Colonic mucosa (tissue), 4 donors: ENCODE measurements around the gene ASB16. TPM values are rescaled to one million over a fixed set of nuclear protein-coding genes. Genes with fewer than 3 reads are reported as not detected.
A peak's percentile ranks its signal among the peaks of the same experiment; 100 is the strongest.

ENCODE experiments used
- DNase-seq: peaks from one replicate; pipeline ENCODE4 v3.0.0-alpha.2; 2020
- H3K27ac ChIP-seq: fragments of 200-600 bp; one replicate; pipeline ENCODE4 v1.8.0; 2021
- H3K27me3 ChIP-seq: fragments of 200-600 bp; one replicate; pipeline ENCODE4 v1.8.0; 2021
- H3K36me3 ChIP-seq: fragments of 200-600 bp; one replicate; pipeline ENCODE4 v1.8.0; 2021
- H3K4me1 ChIP-seq: fragments of 200-600 bp; one replicate; pipeline ENCODE4 v1.8.0; 2021; ENCODE audit warnings: mild to moderate bottlenecking
- H3K4me3 ChIP-seq: fragments of 200-600 bp; one replicate; pipeline ENCODE4 v1.8.0; 2021
- H3K9ac ChIP-seq, 2 donors: one replicate each; pipeline ENCODE4 v1.7.0; 2013; ENCODE audit warnings: control low read depth in 2 of 2, low read depth in 2 of 2, low read length in 2 of 2
- H3K9me3 ChIP-seq: fragments of 200-600 bp; one replicate; pipeline ENCODE4 v1.8.0; 2021
- intact Hi-C: fragments of 100-400 bp; cut with DNase I; formaldehyde crosslinking; loops from one replicate; pipeline ENCODE4 v1.14.1; 2022
- total RNA-seq, 2 donors: library from RNA; stranded (reverse); fragmentation: NEBNext Ultra II Directional in 1 of 2; extraction: Animal tissue kit (Norgen Biotek cat#: 25700) in 1 of 2; gene quantifications; one replicate each; pipeline ENCODE4 v1.2.1, GENCODE V29; 2021
- TF ChIP-seq, protein P1 (sequence below): fragments of 200-600 bp; IDR thresholded peaks from one replicate; pipeline ENCODE4 v1.8.0; 2022; ENCODE audit warnings: antibody characterized with exemption, mild to moderate bottlenecking
- donor health status: healthy.
- donor health status: DM: no; HTN: no; CAD: no.
- donor health status: DM: no; HTN: no; CAD: no.

ASB16 gene
- total RNA-seq, 2 donors from 2014 or later, result 0.32 TPM; not detected in 1

DNA sequence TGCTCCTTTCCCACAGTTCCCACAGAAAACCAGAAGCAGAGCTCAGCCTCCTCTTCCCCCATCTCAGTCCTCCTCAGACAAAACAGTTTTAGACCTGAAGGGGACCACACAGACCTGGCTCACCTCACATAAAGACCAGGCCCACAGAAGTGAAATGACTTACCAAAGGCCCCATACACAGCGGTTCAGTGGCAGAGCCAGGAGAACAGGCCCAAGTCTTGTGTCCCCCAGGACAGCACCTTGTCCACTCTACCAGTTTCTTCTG, 43.7 kb downstream of the ASB16 start:
- peaks cover 17% of the 10 kb centered on the region for H3K36me3 ChIP-seq

DNA sequence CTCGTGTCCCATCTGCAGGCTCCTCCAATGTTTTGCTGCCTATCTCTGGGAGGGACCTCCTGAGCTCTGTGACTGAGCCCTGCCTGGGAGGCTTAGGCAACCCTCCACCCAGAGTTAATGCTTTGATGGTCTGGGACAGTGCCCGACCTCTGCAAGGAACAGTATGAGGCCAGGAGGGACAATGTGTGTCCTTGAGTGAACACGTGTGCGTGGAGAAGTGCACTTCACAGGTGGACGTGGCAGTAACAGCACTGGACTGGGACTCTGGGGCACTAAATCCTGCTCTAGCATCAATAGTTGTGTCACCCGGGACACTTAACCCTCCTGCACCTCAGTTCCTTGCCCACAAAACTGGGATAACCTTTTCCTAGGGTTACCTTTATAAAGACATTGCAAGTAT, 44.4 kb downstream of the ASB16 start:
- TF ChIP-seq, protein P1, sequence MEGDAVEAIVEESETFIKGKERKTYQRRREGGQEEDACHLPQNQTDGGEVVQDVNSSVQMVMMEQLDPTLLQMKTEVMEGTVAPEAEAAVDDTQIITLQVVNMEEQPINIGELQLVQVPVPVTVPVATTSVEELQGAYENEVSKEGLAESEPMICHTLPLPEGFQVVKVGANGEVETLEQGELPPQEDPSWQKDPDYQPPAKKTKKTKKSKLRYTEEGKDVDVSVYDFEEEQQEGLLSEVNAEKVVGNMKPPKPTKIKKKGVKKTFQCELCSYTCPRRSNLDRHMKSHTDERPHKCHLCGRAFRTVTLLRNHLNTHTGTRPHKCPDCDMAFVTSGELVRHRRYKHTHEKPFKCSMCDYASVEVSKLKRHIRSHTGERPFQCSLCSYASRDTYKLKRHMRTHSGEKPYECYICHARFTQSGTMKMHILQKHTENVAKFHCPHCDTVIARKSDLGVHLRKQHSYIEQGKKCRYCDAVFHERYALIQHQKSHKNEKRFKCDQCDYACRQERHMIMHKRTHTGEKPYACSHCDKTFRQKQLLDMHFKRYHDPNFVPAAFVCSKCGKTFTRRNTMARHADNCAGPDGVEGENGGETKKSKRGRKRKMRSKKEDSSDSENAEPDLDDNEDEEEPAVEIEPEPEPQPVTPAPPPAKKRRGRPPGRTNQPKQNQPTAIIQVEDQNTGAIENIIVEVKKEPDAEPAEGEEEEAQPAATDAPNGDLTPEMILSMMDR, result no peak
- H3K4me3 ChIP-seq, result no peak overlapping the region
- no peak overlapping the region for H3K27ac ChIP-seq
- no peaks in the 10 kb centered on the region for H3K27me3 ChIP-seq
- no peak overlapping the region for H3K9ac ChIP-seq
- no peak for DNase-seq
- H3K36me3 ChIP-seq, result peaks cover 15% of the 10 kb centered on the region
- H3K4me1 ChIP-seq, result peaks cover 4% of the 10 kb centered on the region
- intact Hi-C loops, result loop anchor here (5.0 kb wide), 1 partner anchor 107 kb away; the partner anchor contains the start of gene SLC25A39
- no peaks in the 10 kb centered on the region for H3K9me3 ChIP-seq

More for the DNA sequence above, 43.7 kb downstream of the ASB16 start:
- H3K4me1 ChIP-seq, result peaks cover 4% of the 10 kb centered on the region
- intact Hi-C loops, result loop anchor here (5.0 kb wide), 1 partner anchor 108 kb away; the partner anchor contains the start of gene SLC25A39
- no peak overlapping the region for H3K27ac ChIP-seq
- TF ChIP-seq, protein P1, result no peak
- no peaks in the 10 kb centered on the region for H3K9me3 ChIP-seq
- no peaks in the 10 kb centered on the region for H3K27me3 ChIP-seq
- DNase-seq, result no peak
- H3K4me3 ChIP-seq, result no peak overlapping the region
- H3K9ac ChIP-seq, result no peak overlapping the region

GRCh38 chr17:44216173-44216572, 45.7 kb downstream of the ASB16 start:
- TF ChIP-seq, protein P1, result no peak
- Histone ChIP-seq H3K9me3 (no peaks in the 10 kb centered on the region), H3K27ac (no peak overlapping the region), H3K27me3 (no peaks in the 10 kb centered on the region), H3K36me3 (peaks cover 15% of the 10 kb centered on the region), H3K4me3 (no peak overlapping the region), H3K4me1 (no peaks in the 10 kb centered on the region), H3K9ac (peak overlapping the region in 1 of 2 donors; percentile 14)
- DNase-seq, result no peak
- intact Hi-C loops, result no loop called here

DNA sequence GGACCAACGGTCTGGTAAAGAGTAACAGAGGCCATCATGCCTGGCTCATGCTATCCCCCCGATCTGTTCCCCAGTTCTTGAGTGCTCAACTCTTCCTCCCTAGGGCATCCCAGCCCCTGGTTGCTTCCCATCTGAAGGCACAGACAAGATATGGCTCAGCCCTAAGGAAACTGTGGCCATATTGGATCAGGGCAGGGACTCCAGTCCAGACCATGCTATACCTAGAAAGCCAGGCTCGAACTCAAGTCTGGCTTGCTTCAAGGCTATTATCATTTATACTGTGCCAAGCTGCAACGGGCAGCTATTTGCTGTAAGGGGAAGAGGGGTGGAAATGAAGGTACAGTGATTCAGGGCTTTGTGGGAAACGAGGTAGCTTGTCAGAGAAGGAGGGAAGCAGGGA, 46.2 kb downstream of the ASB16 start:
- H3K9me3 ChIP-seq, result no peaks in the 10 kb centered on the region
- H3K9ac ChIP-seq, result peak overlapping the region in 1 of 2 donors; percentile 14
- no peaks in the 10 kb centered on the region for H3K27me3 ChIP-seq
- peaks cover 15% of the 10 kb centered on the region for H3K36me3 ChIP-seq
- no peaks in the 10 kb centered on the region for H3K4me1 ChIP-seq
- TF ChIP-seq, protein P1, result no peak
- H3K4me3 ChIP-seq, result no peak overlapping the region
- no peak overlapping the region for H3K27ac ChIP-seq
- DNase-seq, result no peak
- intact Hi-C loops, result no loop called here

DNA sequence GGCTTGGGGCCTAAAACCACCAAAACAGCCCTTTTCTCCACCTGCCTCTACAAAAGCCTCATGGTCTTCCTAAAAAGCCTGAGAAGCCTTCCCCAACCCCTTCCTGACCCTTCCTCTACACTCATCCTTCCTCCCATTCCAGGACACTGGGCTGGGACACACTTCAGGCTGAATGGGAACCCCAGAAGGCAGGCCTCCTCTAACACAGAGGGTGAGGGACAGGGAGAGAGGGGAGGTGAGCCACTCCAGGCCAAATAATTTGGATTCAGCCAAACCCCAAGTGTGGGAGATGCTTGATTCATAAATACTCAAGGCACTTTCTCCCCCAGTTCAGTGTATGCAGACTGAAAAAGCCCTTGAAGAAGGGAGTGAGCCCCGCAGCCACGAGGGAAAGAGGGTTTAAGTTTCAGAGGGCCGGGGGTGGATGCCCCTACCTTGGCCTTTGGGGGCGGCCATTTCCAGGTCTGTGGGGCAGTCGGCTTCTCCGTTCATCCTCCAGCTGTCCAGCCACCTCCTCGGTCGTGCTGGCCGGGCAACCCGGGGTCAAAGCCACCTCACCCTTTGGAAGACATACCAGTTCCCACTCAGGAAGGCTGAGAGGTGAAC, 47.3 kb downstream of the ASB16 start:
- TF ChIP-seq, protein P1, result no peak
- DNase-seq, result no peak
- H3K9ac ChIP-seq, result peak overlapping the region; percentile 38 to 71
- H3K4me3 ChIP-seq, result peak overlapping the region; percentile 89
- no peaks in the 10 kb centered on the region for H3K4me1 ChIP-seq
- H3K36me3 ChIP-seq, result peaks cover 15% of the 10 kb centered on the region
- intact Hi-C loops, result no loop called here
- H3K27ac ChIP-seq, result peak overlapping the region; percentile 99
- H3K27me3 ChIP-seq, result no peaks in the 10 kb centered on the region
- no peaks in the 10 kb centered on the region for H3K9me3 ChIP-seq
